OCI-LY7 (cell line): ENCODE results near the gene RPS6KA2.

ENCODE experiments used
- CTCF ChIP-seq: fragments of 200-600 bp; sonication (generic); conservative IDR thresholded peaks from 2 replicates; pipeline ENCODE4 v1.5.1; 2014; ENCODE audit warnings: mild to moderate bottlenecking, antibody characterized with exemption, low read length, moderate library complexity, mixed read lengths
- EZH2phosphoT487 ChIP-seq: fragments of 200-600 bp; sonication (generic); IDR thresholded peaks from 2 replicates; pipeline ENCODE4 v1.6.1; 2018; ENCODE audit warnings: low read depth, borderline replicate concordance, mild to moderate bottlenecking, mixed run types, antibody characterized with exemption, low read length, moderate library complexity, mixed read lengths

- TF ChIP-seq CTCF = no peak
- TF ChIP-seq EZH2phosphoT487 = no peak
Observed at GRCh38 chr6:166673309-166673708, 46.3 kb upstream of the RPS6KA2 start.
